GM12878 (cell line): ENCODE data around the gene CCM2. TPM values are rescaled to one million over a fixed set of nuclear protein-coding genes. Genes with fewer than 3 reads are reported as not detected.

Experiments used
- ATAC-seq: fragments of 200-7000 bp; cut with Tn5 transposase; 3 replicates; pipeline ENCODE4 v1.9.1; 2020; ENCODE audit warnings: mild to moderate bottlenecking, moderate library complexity
- BruUV-seq: library from RNA; stranded (reverse); fragments of 400-500 nt; replicated peaks from 2 replicates; lab custom pipeline; 2021; lab: Mats Ljungman, UMichigan
- CTCF ChIA-PET: fragments of 300-600 bp; sonication (Branson Sonifier 250); formaldehyde crosslinking; extraction: SDS; loops from one replicate; lab custom pipeline; 2021; ENCODE audit warnings: inconsistent platforms; lab: Yijun Ruan, JAX
- POLR2A ChIA-PET: fragments of 350-600 bp; formaldehyde crosslinking; extraction: SDS; loops from one replicate; lab custom pipeline; 2021; ENCODE audit warnings: inconsistent platforms; lab: Charles Lee
- RAD21 ChIA-PET: fragments of 300-600 bp; sonication (Branson Sonifier 250); formaldehyde crosslinking; loops from one replicate; lab custom pipeline; 2023; ENCODE audit warnings: antibody characterized with exemption; ENCODE audit not compliant: unreplicated experiment; lab: Charles Lee
- SMC1A ChIA-PET: fragments of 300-600 bp; sonication (Branson Sonifier 250); formaldehyde crosslinking; loops from one replicate; lab custom pipeline; 2023; ENCODE audit not compliant: unreplicated experiment, uncharacterized antibody; lab: Charles Lee
- DNase-seq: peaks from one replicate; pipeline ENCODE4 v3.0.0-alpha.2; 2011; ENCODE audit warnings: low read depth, low spot score
- FAIRE-seq: peaks from 3 replicates; lab custom pipeline; 2011; peaks lifted over from hg19 to GRCh38; lab: Jason Lieb, UNC
- H2AFZ ChIP-seq: 2 replicates; pipeline ENCODE4 v1.6.0; 2011; ENCODE audit warnings: low read depth, low read length, control low read depth; ENCODE audit not compliant: control insufficient read depth
- H3K27ac ChIP-seq: 2 replicates; pipeline ENCODE4 v1.5.1; 2011; ENCODE audit warnings: control low read depth; ENCODE audit not compliant: control insufficient read depth, insufficient read depth
- H3K27me3 ChIP-seq, 2 experiments: replicated peaks in 1 of 2; 2 replicates each; pipeline versions ENCODE4 v1.6.0 to v1.6.1; 2011; ENCODE audit warnings: low read length in 1 of 2; ENCODE audit not compliant: control insufficient read depth in 2 of 2, insufficient read depth in 2 of 2
- H3K36me3 ChIP-seq, 2 experiments: 2 replicates each; pipeline ENCODE4 v1.5.1; 2011; ENCODE audit warnings: low read length in 1 of 2; ENCODE audit not compliant: control insufficient read depth in 2 of 2, insufficient read depth in 2 of 2
- H3K4me1 ChIP-seq: 2 replicates; pipeline ENCODE4 v1.6.1; 2011; ENCODE audit warnings: mild to moderate bottlenecking, low read length, moderate library complexity, mixed read lengths; ENCODE audit not compliant: control insufficient read depth, insufficient read depth
- H3K4me2 ChIP-seq: 2 replicates; pipeline ENCODE4 v1.6.0; 2011; ENCODE audit warnings: control low read depth; ENCODE audit not compliant: control insufficient read depth, insufficient read depth
- H3K4me3 ChIP-seq: fragments of 200-600 bp; sonication (generic); 2 replicates; pipeline ENCODE4 v1.5.1; 2016
- H3K79me2 ChIP-seq: 2 replicates; pipeline ENCODE4 v1.6.0; 2011; ENCODE audit warnings: low read length; ENCODE audit not compliant: control insufficient read depth, insufficient read depth
- H3K9ac ChIP-seq: 2 replicates; pipeline ENCODE4 v1.8.0; 2011; ENCODE audit warnings: low read length, control low read depth, mixed read lengths; ENCODE audit not compliant: control insufficient read depth, insufficient read depth
- H3K9me3 ChIP-seq: replicated peaks from 3 replicates; pipeline ENCODE4 v1.5.1; 2011; ENCODE audit warnings: mild to moderate bottlenecking, low read length; ENCODE audit not compliant: control insufficient read depth, insufficient read depth
- H4K20me1 ChIP-seq: 2 replicates; pipeline ENCODE4 v1.6.0; 2011; ENCODE audit not compliant: control insufficient read depth, insufficient read depth
- ASH2L ChIP-seq: fragments of 300-600, 200-600 bp; sonication (generic); IDR thresholded peaks from 2 replicates; pipeline ENCODE4 v1.6.1; 2017; ENCODE audit warnings: low read depth, mild to moderate bottlenecking, borderline replicate concordance
- CBX3 ChIP-seq: fragments of 200-600 bp; sonication (generic); IDR thresholded peaks from 2 replicates; pipeline ENCODE4 v1.6.1; 2016; ENCODE audit warnings: low read depth, borderline replicate concordance
- CHD1 ChIP-seq: IDR thresholded peaks from 2 replicates; pipeline ENCODE4 v1.6.1; 2012; ENCODE audit warnings: low read depth, low read length, improper control_type of control experiment
- DPF2 ChIP-seq: fragments of 450-650 bp; IDR thresholded peaks from 2 replicates; pipeline ENCODE4 v1.6.1; 2017; ENCODE audit warnings: mild to moderate bottlenecking
- MEF2B ChIP-seq: fragments of 450-650 bp; IDR thresholded peaks from 2 replicates; pipeline ENCODE4 v1.6.1; 2018; ENCODE audit warnings: mild to moderate bottlenecking, moderate library complexity; ENCODE audit not compliant: partially characterized antibody, poor library complexity, severe bottlenecking
- NBN ChIP-seq: fragments of 450-650 bp; IDR thresholded peaks from 2 replicates; pipeline ENCODE4 v1.6.1; 2016
- NFXL1 ChIP-seq: fragments of 450-650 bp; IDR thresholded peaks from 2 replicates; pipeline ENCODE4 v1.6.1; 2017; ENCODE audit warnings: antibody characterized with exemption, mild to moderate bottlenecking, borderline replicate concordance
- SIN3A ChIP-seq: IDR thresholded peaks from 2 replicates; pipeline ENCODE4 v1.6.1; 2012; ENCODE audit warnings: low read depth, low read length, improper control_type of control experiment
- SMAD5 ChIP-seq: IDR thresholded peaks from 2 replicates; pipeline ENCODE4 v1.6.1; 2016; ENCODE audit warnings: antibody characterized with exemption, low read depth
- SUPT20H ChIP-seq: IDR thresholded peaks from 2 replicates; pipeline ENCODE4 v1.6.1; 2011; ENCODE audit warnings: low read depth, mild to moderate bottlenecking, low read length, moderate library complexity, borderline replicate concordance; ENCODE audit not compliant: control insufficient read depth
- TBL1XR1 ChIP-seq: IDR thresholded peaks from 2 replicates; pipeline ENCODE4 v1.6.1; 2012; ENCODE audit warnings: low read depth, low read length, improper control_type of control experiment
- WGBS: methylation state at CpG from one replicate; pipeline ENCODE4 v1.1.6; 2016; ENCODE audit warnings: low lambda C conversion rate; ENCODE audit not compliant: insufficient replicate concordance, insufficient coverage; ENCODE audit errors: missing lambda C conversion rate; 5-methylcytosine and 5-hydroxymethylcytosine counted together
- in situ Hi-C: fragments of 300-500 bp; cut with MboI; formaldehyde crosslinking; loops from 9 replicates; pipeline ENCODE4 v1.14.3; 2018; ENCODE audit warnings: mixed read lengths
- intact Hi-C: fragments of 100-400 bp; cut with micrococcal nuclease; formaldehyde crosslinking; loops from one replicate; pipeline ENCODE4 v1.14.2; 2022; ENCODE audit not compliant: unreplicated experiment
- polyA plus RNA-seq, 11 experiments: library from polyadenylated mRNA; depleted of rRNA in 4 of 11; unstranded in 6 of 11; stranded (reverse) in 5 of 11; fragments of >200 nt; fragmentation: Nextera tagmentation in 4 of 11; fragmentation: Illumina TruSeq in 1 of 11; extraction: Ambion mirVana in 4 of 11; extraction: Trizol in 1 of 11; gene quantifications; 1 replicate in 1 of 11; 2 replicates in 10 of 11; pipeline versions ENCODE4 v1.2.1 to v1.2.3, GENCODE V29; 2011 to 2016; ENCODE audit warnings: inconsistent platforms in 2 of 11, missing spikeins in 2 of 11, low read depth in 1 of 11
- total RNA-seq, 4 experiments: library from RNA; depleted of rRNA in 3 of 4; stranded (reverse); fragments of >200 nt in 3 of 4; fragmentation: Illumina TruSeq in 1 of 4; extraction: Trizol in 1 of 4; gene quantifications; 2 replicates each; pipeline versions ENCODE4 v1.2.1 to v1.2.3, GENCODE V29; 2013 to 2021
- TF ChIP-seq, protein P1 (sequence below): IDR thresholded peaks from 2 replicates; pipeline ENCODE4 v1.6.1; 2012; ENCODE audit warnings: mild to moderate bottlenecking, low read depth, low read length
- TF ChIP-seq, protein P2 (sequence below): fragments of 450-650 bp; IDR thresholded peaks from 2 replicates; pipeline ENCODE4 v1.6.1; 2017; ENCODE audit warnings: mild to moderate bottlenecking

CCM2 gene
- total and polyA plus RNA-seq, 10 of the 15 experiments (the other 5 are each of a cell fraction or from before 2014, with no cell fraction given), result 1.00 to 82.3 (median 48.7) TPM

- TF ChIP-seq, protein P1, sequence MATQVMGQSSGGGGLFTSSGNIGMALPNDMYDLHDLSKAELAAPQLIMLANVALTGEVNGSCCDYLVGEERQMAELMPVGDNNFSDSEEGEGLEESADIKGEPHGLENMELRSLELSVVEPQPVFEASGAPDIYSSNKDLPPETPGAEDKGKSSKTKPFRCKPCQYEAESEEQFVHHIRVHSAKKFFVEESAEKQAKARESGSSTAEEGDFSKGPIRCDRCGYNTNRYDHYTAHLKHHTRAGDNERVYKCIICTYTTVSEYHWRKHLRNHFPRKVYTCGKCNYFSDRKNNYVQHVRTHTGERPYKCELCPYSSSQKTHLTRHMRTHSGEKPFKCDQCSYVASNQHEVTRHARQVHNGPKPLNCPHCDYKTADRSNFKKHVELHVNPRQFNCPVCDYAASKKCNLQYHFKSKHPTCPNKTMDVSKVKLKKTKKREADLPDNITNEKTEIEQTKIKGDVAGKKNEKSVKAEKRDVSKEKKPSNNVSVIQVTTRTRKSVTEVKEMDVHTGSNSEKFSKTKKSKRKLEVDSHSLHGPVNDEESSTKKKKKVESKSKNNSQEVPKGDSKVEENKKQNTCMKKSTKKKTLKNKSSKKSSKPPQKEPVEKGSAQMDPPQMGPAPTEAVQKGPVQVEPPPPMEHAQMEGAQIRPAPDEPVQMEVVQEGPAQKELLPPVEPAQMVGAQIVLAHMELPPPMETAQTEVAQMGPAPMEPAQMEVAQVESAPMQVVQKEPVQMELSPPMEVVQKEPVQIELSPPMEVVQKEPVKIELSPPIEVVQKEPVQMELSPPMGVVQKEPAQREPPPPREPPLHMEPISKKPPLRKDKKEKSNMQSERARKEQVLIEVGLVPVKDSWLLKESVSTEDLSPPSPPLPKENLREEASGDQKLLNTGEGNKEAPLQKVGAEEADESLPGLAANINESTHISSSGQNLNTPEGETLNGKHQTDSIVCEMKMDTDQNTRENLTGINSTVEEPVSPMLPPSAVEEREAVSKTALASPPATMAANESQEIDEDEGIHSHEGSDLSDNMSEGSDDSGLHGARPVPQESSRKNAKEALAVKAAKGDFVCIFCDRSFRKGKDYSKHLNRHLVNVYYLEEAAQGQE, result no peak
- TF ChIP-seq NBN (no peak), CBX3 (no peak), MEF2B (no peak), NFXL1 (no peak), DPF2 (no peak), SMAD5 (no peak), CHD1 (no peak), ASH2L (no peak), SIN3A (no peak), TBL1XR1 (no peak), SUPT20H (no peak)
- TF ChIP-seq, protein P2, sequence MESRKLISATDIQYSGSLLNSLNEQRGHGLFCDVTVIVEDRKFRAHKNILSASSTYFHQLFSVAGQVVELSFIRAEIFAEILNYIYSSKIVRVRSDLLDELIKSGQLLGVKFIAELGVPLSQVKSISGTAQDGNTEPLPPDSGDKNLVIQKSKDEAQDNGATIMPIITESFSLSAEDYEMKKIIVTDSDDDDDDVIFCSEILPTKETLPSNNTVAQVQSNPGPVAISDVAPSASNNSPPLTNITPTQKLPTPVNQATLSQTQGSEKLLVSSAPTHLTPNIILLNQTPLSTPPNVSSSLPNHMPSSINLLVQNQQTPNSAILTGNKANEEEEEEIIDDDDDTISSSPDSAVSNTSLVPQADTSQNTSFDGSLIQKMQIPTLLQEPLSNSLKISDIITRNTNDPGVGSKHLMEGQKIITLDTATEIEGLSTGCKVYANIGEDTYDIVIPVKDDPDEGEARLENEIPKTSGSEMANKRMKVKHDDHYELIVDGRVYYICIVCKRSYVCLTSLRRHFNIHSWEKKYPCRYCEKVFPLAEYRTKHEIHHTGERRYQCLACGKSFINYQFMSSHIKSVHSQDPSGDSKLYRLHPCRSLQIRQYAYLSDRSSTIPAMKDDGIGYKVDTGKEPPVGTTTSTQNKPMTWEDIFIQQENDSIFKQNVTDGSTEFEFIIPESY, result no peak
- ChIA-PET SMC1A (interaction anchor here (1.1 to 2.1 kb wide), 5 partner anchors 8 to 62 kb away, joined by 3 to 9 read pairs (median 7); no protein-coding TSS in a partner anchor), CTCF (interaction anchor here (1.2 to 4.4 kb wide), 2 partner anchors 10 to 62 kb away, joined by 4 to 20 read pairs; no protein-coding TSS in a partner anchor), RAD21 (interaction anchor here (1.9 kb wide), 1 partner anchor 62 kb away, joined by 10 read pairs; no protein-coding TSS in a partner anchor), POLR2A (interaction anchor here (0.7 to 1.5 kb wide), 6 partner anchors 12 to 50 kb away, joined by 3 to 6 read pairs (median 4); no protein-coding TSS in a partner anchor)
- Histone ChIP-seq H3K27ac (no peak overlapping the region; the same call in 1 of the 2 replicates), H3K9ac (no peak overlapping the region), H3K4me3 (no peak overlapping the region), H3K4me1 (peaks cover 17% of the 10 kb centered on the region), H3K9me3 (no peaks in the 10 kb centered on the region), H3K27me3 (no peaks in the 10 kb centered on the region), H3K79me2 (peaks cover 55% of the 10 kb centered on the region), H3K4me2 (no peak overlapping the region), H4K20me1 (peaks cover 4% of the 10 kb centered on the region; the same call in 1 of the 2 replicates), H3K36me3 (peaks cover 7 to 22% of the 10 kb centered on the region in 2 experiments; a peak in 3 of 4 replicates), H2AFZ (no peak overlapping the region)
- WGBS, result 82% methylated on average over 5 of the region's 5 CpGs
- no TSS peak for BruUV-seq
- FAIRE-seq, result no peak
- no peak for DNase-seq
- ATAC-seq, result no peak
- in situ Hi-C loops (no loop called here), intact Hi-C loops (no loop called here)
Observed at GRCh38 chr7:45035371-45035770, 35.4 kb downstream of the CCM2 start.
